Neural progenitor cell (in vitro differentiated cells): ENCODE data around the gene METTL21C.

Source experiments
- CTCF ChIP-seq: fragments of 200-600 bp; sonication (generic); IDR thresholded peaks from 2 replicates; pipeline ENCODE4 v1.5.1; 2017; ENCODE audit warnings: antibody characterized with exemption, mild to moderate bottlenecking
- EZH2 ChIP-seq: fragments of 200-600 bp; sonication (generic); IDR thresholded peaks from 2 replicates; pipeline ENCODE4 v1.6.1; 2017; ENCODE audit warnings: antibody characterized with exemption, mild to moderate bottlenecking, moderate library complexity
- EZH2phosphoT487 ChIP-seq: fragments of 200-600 bp; sonication (generic); IDR thresholded peaks from 2 replicates; pipeline ENCODE4 v1.6.1; 2017; ENCODE audit warnings: antibody characterized with exemption

- TF ChIP-seq EZH2, result no peak
- no peak for TF ChIP-seq CTCF
- TF ChIP-seq EZH2phosphoT487, result no peak
These were observed 47.3 kb upstream of the METTL21C start for GRCh38 chr13:102742101-102742500.
